GM19468 (cell line): ENCODE measurements around the gene MRPL34.
"Not testable (repeated sequence)": the region's sequence is repeated elsewhere in the genome, so short reads cannot be mapped to it uniquely, and the experiment has no call there.

Source experiments
- ATAC-seq: cut with Tn5 transposase; IDR thresholded peaks from one replicate; pipeline ENCODE4 v1.9.1; 2021; ENCODE audit warnings: mild to moderate bottlenecking, moderate library complexity, moderate number of reproducible peaks; ENCODE audit not compliant: unreplicated experiment; ENCODE audit errors: extremely low read depth

The MRPL34 gene

DNA sequence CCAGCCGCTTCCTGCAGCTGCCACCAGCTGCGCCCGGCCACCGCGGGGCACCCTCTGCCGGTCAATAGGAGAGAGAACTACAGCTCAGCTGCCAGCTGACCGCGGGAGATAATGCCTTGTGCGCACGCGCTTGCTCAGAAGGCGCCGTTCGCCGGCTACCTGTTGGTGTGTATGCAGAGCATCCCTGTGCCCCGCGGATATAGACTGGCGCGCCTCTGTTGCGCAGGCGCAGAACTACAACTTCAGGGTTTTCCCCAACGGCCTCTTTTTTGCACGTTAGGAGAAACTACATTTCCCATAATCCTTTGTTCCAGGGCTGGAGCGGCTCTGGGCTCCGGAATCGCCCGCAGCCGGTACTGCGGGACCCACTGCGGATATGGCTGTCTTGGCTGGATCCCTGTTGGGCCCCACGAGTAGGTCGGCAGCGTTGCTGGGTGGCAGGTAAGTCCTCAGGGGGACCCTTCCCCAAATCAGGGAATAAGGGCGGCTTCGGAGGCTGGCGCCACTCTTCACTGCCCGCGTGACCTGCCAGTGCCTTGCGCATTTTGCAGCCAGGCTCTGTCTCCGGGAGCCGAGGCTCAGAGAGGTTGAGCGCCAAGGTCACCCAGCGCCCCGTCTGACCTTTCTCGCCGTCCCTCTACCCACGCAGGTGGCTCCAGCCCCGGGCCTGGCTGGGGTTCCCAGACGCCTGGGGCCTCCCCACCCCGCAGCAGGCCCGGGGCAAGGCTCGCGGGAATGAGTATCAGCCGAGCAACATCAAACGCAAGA lies at the start of gene MRPL34:
MRPL34 (plus strand) TSS at position 356 of the 768 bp plus-strand sequence; CDS start at position 377, 21 bp downstream.
- peak; percentile 43 for ATAC-seq

- ATAC-seq: no peak
These were observed 49.5 kb upstream of the MRPL34 start for GRCh38 chr19:17256130-17256529.

GRCh38 chr19:17259118-17259780 lies 46.4 kb upstream of the MRPL34 start:
- no peak for ATAC-seq

- ATAC-seq: no peak
These were observed 45.7 kb upstream of the MRPL34 start for GRCh38 chr19:17259934-17260333.

DNA sequence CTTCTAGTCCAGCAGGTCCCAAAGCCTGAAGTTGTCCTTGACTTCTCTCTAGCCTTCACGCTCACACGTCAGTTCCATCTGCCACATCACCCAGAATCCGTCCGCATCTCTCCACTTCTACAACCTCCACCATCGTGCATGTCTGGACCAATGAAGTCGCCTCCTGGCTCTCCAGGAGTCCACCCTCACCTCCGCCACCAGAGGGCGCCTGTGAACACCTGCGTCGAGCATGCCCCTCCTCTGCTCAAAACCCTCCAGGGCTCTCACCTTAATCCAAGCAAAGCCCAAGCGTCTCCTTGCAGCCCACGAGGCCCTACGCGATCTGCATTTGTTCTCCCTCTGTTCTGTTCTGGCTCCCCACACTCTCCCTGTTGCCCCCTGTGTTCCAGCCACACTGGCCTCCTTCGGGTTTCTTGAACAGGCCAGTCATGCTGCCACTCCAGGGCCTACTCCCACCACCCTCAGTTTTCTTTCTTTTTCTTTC lies 44.8 kb upstream of the MRPL34 start:
- ATAC-seq: no peak

- no peak for ATAC-seq
These were observed 43.1 kb upstream of the MRPL34 start for GRCh38 chr19:17262557-17262956.

GRCh38 chr19:17263712-17264640 lies 41.7 kb upstream of the MRPL34 start:
- ATAC-seq: no peak

DNA sequence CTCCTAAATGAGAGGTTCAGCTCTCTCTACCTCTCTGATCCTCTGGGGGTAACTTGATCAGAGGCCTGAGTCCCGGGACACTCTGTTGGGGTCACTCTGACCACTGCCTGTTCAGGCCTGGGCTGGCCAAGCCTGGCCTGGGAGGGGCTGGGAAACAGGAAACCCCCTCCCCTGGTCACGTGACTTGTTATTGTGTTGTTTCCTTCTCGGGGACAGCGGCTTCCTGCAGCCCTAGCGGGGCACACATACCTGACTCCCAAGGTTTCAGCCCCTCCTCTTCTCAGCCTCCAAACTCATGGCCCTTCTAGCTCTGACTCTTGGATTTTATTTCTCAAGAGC lies 41.1 kb upstream of the MRPL34 start, which contains the start of gene USHBP1:
USHBP1 (minus strand) TSS at position 105 of the 339 bp plus-strand sequence. CDS start 446 bp downstream, outside the sequence.
- no peak for ATAC-seq

GRCh38 chr19:17266026-17266425 lies 39.6 kb upstream of the MRPL34 start:
- no peak for ATAC-seq

DNA sequence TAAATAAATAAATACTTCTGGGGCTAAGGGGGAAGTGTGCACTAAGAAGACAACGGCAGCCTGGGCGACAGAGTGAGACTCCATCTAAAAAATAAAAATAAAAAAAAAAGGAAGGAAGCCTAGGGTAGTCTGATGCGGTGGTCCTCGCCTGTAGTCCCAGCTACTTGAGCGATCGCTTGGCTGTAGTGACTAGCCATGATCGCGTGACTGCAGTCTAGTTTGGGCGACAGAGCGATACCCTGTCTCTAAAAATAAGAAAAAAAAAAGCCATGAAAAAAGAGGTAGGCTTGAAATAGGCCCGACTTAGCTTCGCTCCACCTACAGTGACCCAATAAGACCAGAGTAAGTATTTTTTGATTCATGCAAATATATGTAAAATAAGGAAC lies 39.1 kb upstream of the MRPL34 start:
- ATAC-seq: no peak

DNA sequence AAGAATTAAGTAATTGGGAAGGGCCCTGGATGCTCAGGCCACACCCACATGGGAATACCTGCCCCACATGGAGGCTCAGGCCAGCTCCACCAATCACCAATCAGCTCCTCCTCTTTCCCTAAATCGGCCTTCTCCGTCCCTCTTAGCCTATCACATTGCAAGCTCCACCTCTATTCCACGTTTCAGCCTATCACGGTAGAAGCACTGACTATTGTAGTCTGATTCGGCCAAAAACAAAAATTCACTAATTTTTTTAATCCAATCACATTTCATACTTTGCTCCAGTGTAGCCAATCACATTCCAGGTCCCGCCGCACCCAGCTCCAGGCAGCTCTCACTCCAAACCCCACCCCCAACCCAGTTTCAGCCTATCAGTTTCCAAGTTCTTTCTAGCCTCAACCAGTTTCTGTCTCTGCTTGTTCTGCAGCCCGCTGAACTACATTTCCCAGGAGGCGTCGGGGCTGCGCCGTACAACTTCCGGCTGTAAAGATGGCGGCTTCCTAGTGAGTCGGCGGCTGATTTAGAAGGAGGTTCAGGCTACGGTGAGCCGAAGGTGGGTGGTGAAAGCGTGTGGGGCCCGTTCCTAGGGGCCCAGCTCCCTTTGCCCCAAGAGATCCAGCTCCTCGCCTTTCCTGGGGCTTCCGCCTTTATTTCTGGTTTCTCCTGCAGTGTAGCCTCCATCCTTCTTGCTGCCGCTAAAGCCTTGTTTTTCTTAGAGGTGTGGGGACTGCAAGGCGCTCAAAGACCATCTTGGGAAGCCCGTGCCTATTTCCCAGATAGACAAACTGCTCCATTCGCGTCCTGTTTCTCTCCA lies 38.5 kb upstream of the MRPL34 start, which contains the start of gene BABAM1:
BABAM1 (plus strand) TSS at position 469 of the 814 bp plus-strand sequence. CDS start 1,364 bp downstream, outside the sequence.
- peak; percentile 82 for ATAC-seq

DNA sequence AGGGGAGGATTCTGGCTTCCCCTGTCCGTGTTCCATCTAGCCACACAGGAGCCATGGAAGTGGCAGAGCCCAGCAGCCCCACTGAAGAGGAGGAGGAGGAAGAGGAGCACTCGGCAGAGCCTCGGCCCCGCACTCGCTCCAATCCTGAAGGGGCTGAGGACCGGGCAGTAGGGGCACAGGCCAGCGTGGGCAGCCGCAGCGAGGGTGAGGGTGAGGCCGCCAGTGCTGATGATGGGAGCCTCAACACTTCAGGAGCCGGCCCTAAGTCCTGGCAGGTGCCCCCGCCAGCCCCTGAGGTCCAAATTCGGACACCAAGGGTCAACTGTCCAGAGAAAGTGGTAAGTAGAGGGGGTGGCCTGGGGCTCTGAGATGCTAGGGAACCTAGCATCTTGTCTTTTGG lies 36.9 kb upstream of the MRPL34 start:
- no peak for ATAC-seq

DNA sequence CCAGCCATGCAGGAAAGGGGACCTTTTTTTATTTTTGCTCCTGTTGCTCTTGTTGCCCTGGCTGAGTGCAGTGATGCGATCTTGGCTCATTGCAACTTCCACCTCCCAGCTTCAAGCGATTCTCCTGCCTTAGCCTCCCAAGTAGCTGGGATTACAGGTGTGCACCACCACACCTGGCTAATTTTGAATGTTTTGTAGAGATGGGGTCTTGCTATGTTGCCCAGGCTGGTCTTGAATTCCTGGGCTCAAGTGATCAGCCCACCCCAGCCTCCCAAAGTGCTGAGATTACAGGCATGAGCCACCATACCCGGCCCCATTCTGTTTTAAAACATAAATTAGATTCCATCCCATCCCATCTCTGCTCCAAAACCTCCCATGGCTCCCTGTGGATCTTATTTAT lies 30.8 kb upstream of the MRPL34 start:
- not testable (repeated sequence) for ATAC-seq

GRCh38 chr19:17275441-17276175 lies 30.1 kb upstream of the MRPL34 start:
- ATAC-seq: no peak

- no peak for ATAC-seq
These were observed 26.2 kb upstream of the MRPL34 start for GRCh38 chr19:17279436-17279835.

GRCh38 chr19:17281391-17282304 lies 24.0 kb upstream of the MRPL34 start, which contains the start of gene ANKLE1:
Gene ANKLE1 (plus strand): TSS chr19:17281901. CDS start chr19:17281921, 20 bp downstream.
- ATAC-seq: no peak

GRCh38 chr19:17282488-17283125 lies 23.1 kb upstream of the MRPL34 start:
- no peak for ATAC-seq
